Measurements from ENCODE around the gene PMEL.

The PMEL gene

DNA sequence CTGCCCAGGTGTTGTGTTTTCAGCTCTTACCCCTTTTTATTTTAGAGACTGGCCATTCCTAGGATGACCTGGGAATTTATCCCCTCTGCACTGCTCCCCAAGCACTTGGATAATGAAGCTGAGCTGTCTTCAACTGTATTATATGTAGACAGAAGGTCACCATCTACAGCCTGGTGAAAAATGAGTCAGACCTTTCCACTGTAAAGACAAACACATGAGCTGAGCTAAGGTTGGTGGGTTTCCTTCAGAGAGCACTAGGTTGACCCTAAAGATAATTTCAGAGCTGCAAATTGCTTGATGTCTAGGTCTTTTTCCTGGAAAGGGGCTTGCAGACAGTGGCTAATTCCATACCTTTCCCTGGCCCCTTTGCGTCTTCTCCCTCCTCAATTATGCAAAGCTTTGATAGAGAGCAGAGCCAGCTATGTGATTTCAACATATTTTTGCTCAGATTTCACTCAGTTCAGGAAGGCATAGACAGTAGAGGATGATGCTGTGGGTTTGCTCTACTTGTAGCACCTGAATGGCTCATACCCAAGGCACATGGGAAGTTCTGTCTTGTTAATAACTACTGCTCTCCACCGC lies 45.8 kb upstream of the PMEL start:
- H3K79me2 ChIP-seq (ENCODE audit: low read length) = no peaks in the 10 kb centered on the region
- H3K4me1 ChIP-seq (ENCODE audit: low read length) = peaks cover 5% of the 10 kb centered on the region; the same call in 1 of the 2 replicates
- no peaks in the 10 kb centered on the region for H3F3A ChIP-seq (ENCODE audit: insufficient read depth, low read length)
- TF ChIP-seq CTCF (IDR thresholded peaks at IDR 0.05; ENCODE audit: low read length) (no peak), EZH2phosphoT487 (IDR thresholded peaks at IDR 0.05; ENCODE audit: low read length) (no peak), EZH2 (optimal IDR thresholded peaks at IDR 0.05; ENCODE audit: low read depth, low read length) (no peak)
- DNase-seq = no peak
- no peaks in the 10 kb centered on the region for H3K36me3 ChIP-seq (replicated peaks; ENCODE audit: insufficient read depth, low read length)
- no peak overlapping the region for H2AFZ ChIP-seq (ENCODE audit: low read length)
- no peaks in the 10 kb centered on the region for H3K9me2 ChIP-seq (replicated peaks; ENCODE audit: insufficient read depth, low read length)
- H3K9ac ChIP-seq (ENCODE audit: low read length) = no peak overlapping the region
- no peaks in the 10 kb centered on the region for H3K27me3 ChIP-seq (replicated peaks; ENCODE audit: insufficient read depth, low read length)
- H3K9me3 ChIP-seq (replicated peaks; ENCODE audit: insufficient read depth, low read length) = no peaks in the 10 kb centered on the region
- no peak overlapping the region for H3K4me2 ChIP-seq (ENCODE audit: low read depth, low read length)
- no peak overlapping the region for H3K27ac ChIP-seq (ENCODE audit: low read length)
- no peak overlapping the region for H3K4me3 ChIP-seq (ENCODE audit: low read length)
- no peaks in the 10 kb centered on the region for H4K20me1 ChIP-seq (ENCODE audit: insufficient read depth, low read length)

DNA sequence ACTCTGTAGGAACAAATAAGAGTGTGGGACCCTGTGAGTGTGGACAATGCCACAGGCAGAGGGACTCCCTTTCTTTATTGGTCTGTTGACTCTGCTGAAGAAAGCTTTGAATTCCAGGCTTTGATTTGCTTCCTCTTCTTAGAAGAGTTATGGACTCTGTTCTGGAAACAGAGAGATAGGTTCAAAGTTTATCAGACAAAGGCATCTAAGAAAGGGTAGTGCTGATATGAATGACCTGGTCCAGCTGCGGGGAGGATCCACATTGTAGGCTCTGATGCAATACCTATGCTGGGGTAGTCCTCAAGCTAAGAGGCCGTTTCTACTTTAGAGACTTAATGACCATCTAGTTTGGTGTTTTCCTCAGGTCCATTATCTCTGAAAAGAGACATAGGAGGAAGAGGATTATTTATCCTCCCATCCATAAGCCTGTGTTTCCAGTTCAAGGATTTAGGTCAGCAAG lies 44.3 kb upstream of the PMEL start:
- peaks cover 5% of the 10 kb centered on the region; the same call in 1 of the 2 replicates for H3K4me1 ChIP-seq (ENCODE audit: low read length)
- H3K4me3 ChIP-seq (ENCODE audit: low read length) = no peak overlapping the region
- no peaks in the 10 kb centered on the region for H3K9me3 ChIP-seq (replicated peaks; ENCODE audit: insufficient read depth, low read length)
- H3K4me2 ChIP-seq (ENCODE audit: low read depth, low read length) = no peak overlapping the region
- H3F3A ChIP-seq (ENCODE audit: insufficient read depth, low read length) = no peaks in the 10 kb centered on the region
- H3K27me3 ChIP-seq (replicated peaks; ENCODE audit: insufficient read depth, low read length) = no peaks in the 10 kb centered on the region
- DNase-seq = no peak
- no peak overlapping the region for H3K27ac ChIP-seq (ENCODE audit: low read length)
- no peaks in the 10 kb centered on the region for H3K36me3 ChIP-seq (replicated peaks; ENCODE audit: insufficient read depth, low read length)
- no peak overlapping the region for H2AFZ ChIP-seq (ENCODE audit: low read length)
- no peak overlapping the region for H3K9ac ChIP-seq (ENCODE audit: low read length)
- H3K79me2 ChIP-seq (ENCODE audit: low read length) = no peaks in the 10 kb centered on the region
- no peaks in the 10 kb centered on the region for H3K9me2 ChIP-seq (replicated peaks; ENCODE audit: insufficient read depth, low read length)
- TF ChIP-seq CTCF (IDR thresholded peaks at IDR 0.05; ENCODE audit: low read length) (no peak), EZH2phosphoT487 (IDR thresholded peaks at IDR 0.05; ENCODE audit: low read length) (no peak)
- no peaks in the 10 kb centered on the region for H4K20me1 ChIP-seq (ENCODE audit: insufficient read depth, low read length)

- peak; percentile 53 for DNase-seq
- no peaks in the 10 kb centered on the region for H4K20me1 ChIP-seq (ENCODE audit: insufficient read depth, low read length)
- H3K4me1 ChIP-seq (ENCODE audit: low read length) = peaks cover 5% of the 10 kb centered on the region; the same call in 1 of the 2 replicates
- no peaks in the 10 kb centered on the region for H3K79me2 ChIP-seq (ENCODE audit: low read length)
- H3K9ac ChIP-seq (ENCODE audit: low read length) = peak overlapping the region; percentile 49
- H3K4me2 ChIP-seq (ENCODE audit: low read depth, low read length) = peak overlapping the region; percentile 77
- peak overlapping the region; percentile 96 for H2AFZ ChIP-seq (ENCODE audit: low read length)
- no peaks in the 10 kb centered on the region for H3F3A ChIP-seq (ENCODE audit: insufficient read depth, low read length)
- no peaks in the 10 kb centered on the region for H3K9me2 ChIP-seq (replicated peaks; ENCODE audit: insufficient read depth, low read length)
- TF ChIP-seq EZH2 (optimal IDR thresholded peaks at IDR 0.05; ENCODE audit: low read depth, low read length) = no peak
- no peak for TF ChIP-seq EZH2phosphoT487 (IDR thresholded peaks at IDR 0.05; ENCODE audit: low read length)
- no peak for TF ChIP-seq CTCF (IDR thresholded peaks at IDR 0.05; ENCODE audit: low read length)
- no peaks in the 10 kb centered on the region for H3K36me3 ChIP-seq (replicated peaks; ENCODE audit: insufficient read depth, low read length)
- H3K27me3 ChIP-seq (replicated peaks; ENCODE audit: insufficient read depth, low read length) = no peaks in the 10 kb centered on the region
- H3K9me3 ChIP-seq (replicated peaks; ENCODE audit: insufficient read depth, low read length) = no peaks in the 10 kb centered on the region
- H3K27ac ChIP-seq (ENCODE audit: low read length) = no peak overlapping the region
- peak overlapping the region; percentile 68 for H3K4me3 ChIP-seq (ENCODE audit: low read length)
These were observed 42.0 kb upstream of the PMEL start for GRCh38 chr12:56007564-56008559.
